Parathyroid adenoma (tissue), 2 donors: Measurements from ENCODE around the gene ZBTB43.

Experiments
- H2AFZ ChIP-seq: fragments of 300-600 bp; sonication (generic); one replicate; pipeline ENCODE4 v1.7.0; 2017; ENCODE audit warnings: antibody characterized with exemption, mild to moderate bottlenecking
- H3K27ac ChIP-seq: fragments of 300-600 bp; sonication (generic); one replicate; pipeline ENCODE4 v1.7.0; 2017
- H3K27me3 ChIP-seq: fragments of 300-600 bp; sonication (generic); one replicate; pipeline ENCODE4 v1.7.0; 2017; ENCODE audit warnings: low read length; ENCODE audit not compliant: control insufficient read depth, insufficient read depth
- H3K36me3 ChIP-seq: fragments of 300-600 bp; sonication (generic); one replicate; pipeline ENCODE4 v1.7.0; 2017; ENCODE audit warnings: low read length; ENCODE audit not compliant: control insufficient read depth, insufficient read depth
- H3K4me1 ChIP-seq: fragments of 300-600 bp; sonication (generic); one replicate; pipeline ENCODE4 v1.7.0; 2017; ENCODE audit warnings: control low read depth
- H3K4me2 ChIP-seq: fragments of 300-600 bp; sonication (generic); one replicate; pipeline ENCODE4 v1.7.0; 2017; ENCODE audit warnings: low read length
- H3K4me3 ChIP-seq: fragments of 300-600 bp; sonication (generic); one replicate; pipeline ENCODE4 v1.7.0; 2017; ENCODE audit warnings: low read depth, low read length
- H3K79me2 ChIP-seq: fragments of 300-600 bp; sonication (generic); one replicate; pipeline ENCODE4 v1.7.0; 2017; ENCODE audit warnings: control low read depth
- H3K9ac ChIP-seq: fragments of 300-600 bp; sonication (generic); one replicate; pipeline ENCODE4 v1.7.0; 2017; ENCODE audit warnings: mild to moderate bottlenecking
- H3K9me3 ChIP-seq: fragments of 300-600 bp; sonication (generic); one replicate; pipeline ENCODE4 v1.7.0; 2017; ENCODE audit warnings: low read length; ENCODE audit not compliant: control insufficient read depth
- TF ChIP-seq, protein P1 (sequence below): fragments of 300-600 bp; sonication (generic); IDR thresholded peaks from one replicate; pipeline ENCODE4 v1.7.0; 2017; ENCODE audit warnings: antibody characterized with exemption, mild to moderate bottlenecking
- donor health status: primary hyperparathyroidism.

Gene ZBTB43

DNA sequence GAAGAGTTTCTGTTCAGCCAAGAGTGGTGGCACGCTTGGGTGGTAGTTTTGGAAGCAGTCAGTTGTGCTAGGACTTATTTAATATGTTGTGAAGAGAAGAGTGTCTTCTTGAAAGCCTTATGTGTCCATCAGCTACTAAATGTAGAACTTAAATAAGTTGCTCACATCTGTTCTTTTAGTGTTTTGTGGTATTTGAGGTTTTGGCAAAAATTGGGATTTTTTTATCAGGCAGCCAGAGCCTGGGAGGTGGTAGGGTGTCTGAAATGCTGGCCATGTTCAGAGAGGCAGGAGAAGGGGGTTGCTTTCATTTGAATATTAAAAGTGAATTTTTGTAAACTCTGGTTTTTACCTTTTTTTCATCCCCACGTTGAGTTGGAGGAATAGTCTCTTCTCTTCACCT is 31.4 kb downstream of the ZBTB43 start:
- H3K9ac ChIP-seq = no peak overlapping the region
- no peak overlapping the region for H3K27ac ChIP-seq
- no peak overlapping the region for H3K4me2 ChIP-seq
- H3K4me3 ChIP-seq = no peak overlapping the region
- H2AFZ ChIP-seq = no peak overlapping the region
- no peaks in the 10 kb centered on the region for H3K27me3 ChIP-seq
- peaks cover 2% of the 10 kb centered on the region for H3K79me2 ChIP-seq
- TF ChIP-seq, protein P1, sequence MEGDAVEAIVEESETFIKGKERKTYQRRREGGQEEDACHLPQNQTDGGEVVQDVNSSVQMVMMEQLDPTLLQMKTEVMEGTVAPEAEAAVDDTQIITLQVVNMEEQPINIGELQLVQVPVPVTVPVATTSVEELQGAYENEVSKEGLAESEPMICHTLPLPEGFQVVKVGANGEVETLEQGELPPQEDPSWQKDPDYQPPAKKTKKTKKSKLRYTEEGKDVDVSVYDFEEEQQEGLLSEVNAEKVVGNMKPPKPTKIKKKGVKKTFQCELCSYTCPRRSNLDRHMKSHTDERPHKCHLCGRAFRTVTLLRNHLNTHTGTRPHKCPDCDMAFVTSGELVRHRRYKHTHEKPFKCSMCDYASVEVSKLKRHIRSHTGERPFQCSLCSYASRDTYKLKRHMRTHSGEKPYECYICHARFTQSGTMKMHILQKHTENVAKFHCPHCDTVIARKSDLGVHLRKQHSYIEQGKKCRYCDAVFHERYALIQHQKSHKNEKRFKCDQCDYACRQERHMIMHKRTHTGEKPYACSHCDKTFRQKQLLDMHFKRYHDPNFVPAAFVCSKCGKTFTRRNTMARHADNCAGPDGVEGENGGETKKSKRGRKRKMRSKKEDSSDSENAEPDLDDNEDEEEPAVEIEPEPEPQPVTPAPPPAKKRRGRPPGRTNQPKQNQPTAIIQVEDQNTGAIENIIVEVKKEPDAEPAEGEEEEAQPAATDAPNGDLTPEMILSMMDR = no peak
- H3K36me3 ChIP-seq = no peaks in the 10 kb centered on the region
- H3K9me3 ChIP-seq = no peaks in the 10 kb centered on the region
- H3K4me1 ChIP-seq = no peaks in the 10 kb centered on the region

GRCh38 chr9:126838055-126838811 is 33.4 kb downstream of the ZBTB43 start:
- H3K27ac ChIP-seq = no peak overlapping the region
- TF ChIP-seq, protein P1 = no peak
- no peak overlapping the region for H3K4me2 ChIP-seq
- no peaks in the 10 kb centered on the region for H3K4me1 ChIP-seq
- H2AFZ ChIP-seq = no peak overlapping the region
- H3K36me3 ChIP-seq = no peaks in the 10 kb centered on the region
- no peaks in the 10 kb centered on the region for H3K79me2 ChIP-seq
- no peak overlapping the region for H3K9ac ChIP-seq
- H3K4me3 ChIP-seq = no peak overlapping the region
- H3K9me3 ChIP-seq = no peaks in the 10 kb centered on the region
- H3K27me3 ChIP-seq = no peaks in the 10 kb centered on the region

DNA sequence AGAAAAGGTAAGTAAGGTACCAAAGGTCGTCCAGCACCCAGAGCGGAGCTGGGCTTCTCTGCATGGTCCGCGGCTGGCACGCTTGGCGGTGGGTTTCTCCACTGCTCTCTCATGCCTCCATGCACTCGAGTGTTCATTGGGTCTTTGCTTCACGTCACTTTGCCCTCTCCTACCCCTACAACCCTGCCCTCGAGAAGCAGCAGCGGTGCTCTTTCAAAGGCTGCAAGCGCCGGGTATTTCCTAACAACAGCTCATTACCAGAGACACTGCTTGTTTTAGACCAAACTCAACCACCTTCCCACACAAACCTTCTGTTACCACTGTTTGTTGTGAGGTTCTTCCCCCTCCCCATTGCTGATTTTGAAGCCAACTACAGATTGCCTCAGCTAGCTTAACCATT is 34.1 kb downstream of the ZBTB43 start:
- Histone ChIP-seq H3K4me3 (no peak overlapping the region), H3K27me3 (no peaks in the 10 kb centered on the region), H2AFZ (no peak overlapping the region)

GRCh38 chr9:126839301-126839700 is 34.5 kb downstream of the ZBTB43 start:
- no peaks in the 10 kb centered on the region for H3K79me2 ChIP-seq
- H3K4me1 ChIP-seq = no peaks in the 10 kb centered on the region
- TF ChIP-seq, protein P1 = no peak
- H3K4me2 ChIP-seq = no peak overlapping the region
- no peak overlapping the region for H3K4me3 ChIP-seq
- no peaks in the 10 kb centered on the region for H3K27me3 ChIP-seq
- H3K36me3 ChIP-seq = no peaks in the 10 kb centered on the region
- no peak overlapping the region for H2AFZ ChIP-seq
- H3K9ac ChIP-seq = no peak overlapping the region
- H3K27ac ChIP-seq = no peak overlapping the region
- no peaks in the 10 kb centered on the region for H3K9me3 ChIP-seq

More for the DNA sequence above, 34.1 kb downstream of the ZBTB43 start:
- Histone ChIP-seq H3K79me2 (no peaks in the 10 kb centered on the region), H3K36me3 (no peaks in the 10 kb centered on the region), H3K4me2 (no peak overlapping the region), H3K9me3 (no peaks in the 10 kb centered on the region), H3K9ac (no peak overlapping the region), H3K4me1 (no peaks in the 10 kb centered on the region), H3K27ac (no peak overlapping the region)
- TF ChIP-seq, protein P1 = no peak
